GM19467 (cell line): ENCODE results near the gene HELZ.

Experiments
- ATAC-seq: cut with Tn5 transposase; IDR thresholded peaks from one replicate; pipeline ENCODE4 v1.9.1; 2021; ENCODE audit warnings: mild to moderate bottlenecking, moderate library complexity; ENCODE audit not compliant: unreplicated experiment

Gene HELZ

DNA sequence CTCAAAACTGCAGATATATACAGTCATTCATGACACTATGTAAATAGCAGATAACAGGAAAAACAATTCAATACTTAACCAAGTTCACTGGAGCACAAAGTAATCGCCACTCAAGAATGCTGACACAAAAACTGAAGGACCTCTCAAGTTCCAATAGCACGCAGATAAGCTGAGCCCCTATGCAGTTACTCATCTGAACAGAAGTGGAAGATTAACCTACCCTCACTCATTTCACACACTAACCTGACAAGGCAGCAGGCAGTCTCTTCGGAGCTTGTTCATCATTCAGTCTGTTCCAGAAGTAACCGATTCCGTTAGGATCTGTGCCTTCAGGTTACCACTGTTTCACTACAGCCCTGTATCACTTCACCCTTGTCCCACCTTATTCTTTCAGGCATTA is 6.0 kb downstream of the HELZ start:
- ATAC-seq = no peak

DNA sequence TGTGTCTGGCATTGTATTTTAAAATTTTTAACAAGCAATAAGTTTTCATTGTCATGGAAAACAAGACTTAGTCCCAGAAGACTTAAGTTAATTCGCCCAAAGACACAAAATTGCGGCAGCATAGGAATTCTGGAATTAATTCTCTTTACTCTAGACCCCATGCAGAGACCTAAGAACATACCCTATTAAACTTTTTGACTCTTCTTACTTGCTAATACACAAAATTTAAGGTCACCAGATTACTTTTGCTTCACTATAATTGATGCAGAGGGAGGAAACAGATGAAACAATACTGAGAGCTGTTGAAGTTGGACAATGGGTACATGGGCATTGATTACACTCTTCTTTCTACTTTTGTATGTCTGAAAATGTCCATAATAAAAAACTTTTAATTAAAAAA is 12.6 kb downstream of the HELZ start:
- no peak for ATAC-seq

DNA sequence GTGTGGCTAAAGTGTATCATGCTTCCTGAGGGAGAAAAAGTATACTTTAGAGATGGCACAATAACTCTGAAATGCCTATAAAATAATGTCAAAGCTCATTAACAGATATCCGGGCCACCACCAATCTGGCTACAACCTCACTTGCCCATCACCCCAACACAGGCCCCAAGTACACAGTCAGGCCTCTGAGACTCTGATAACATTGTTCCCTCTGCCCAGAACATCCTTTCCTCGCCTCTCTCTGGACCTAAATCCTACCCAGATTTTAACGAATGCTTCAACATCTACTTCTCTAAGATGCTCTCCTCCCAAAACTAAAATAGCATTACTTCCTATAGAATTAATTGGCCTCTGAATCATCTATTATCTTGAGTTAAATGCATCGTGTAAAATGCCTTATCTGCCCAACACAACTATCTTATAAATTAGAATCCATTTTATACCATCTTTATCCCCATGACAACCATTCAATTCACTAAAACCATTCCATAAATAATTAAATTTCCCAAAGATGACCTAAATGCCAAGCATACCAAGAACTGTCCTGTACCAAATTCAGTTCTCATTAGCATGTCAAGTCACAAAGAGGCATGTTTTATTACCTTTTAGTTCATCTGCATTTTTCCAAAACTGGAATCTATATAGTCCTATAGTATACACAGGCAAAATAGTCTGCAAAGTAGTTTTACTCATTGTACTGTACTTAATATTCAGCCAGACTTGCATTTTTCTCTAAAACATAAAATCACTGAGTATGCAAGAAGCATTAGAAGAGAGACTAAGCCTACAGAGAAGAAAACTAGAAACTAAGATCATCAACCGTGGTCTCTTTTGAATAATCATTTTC is 15.7 kb downstream of the HELZ start:
- no peak for ATAC-seq

DNA sequence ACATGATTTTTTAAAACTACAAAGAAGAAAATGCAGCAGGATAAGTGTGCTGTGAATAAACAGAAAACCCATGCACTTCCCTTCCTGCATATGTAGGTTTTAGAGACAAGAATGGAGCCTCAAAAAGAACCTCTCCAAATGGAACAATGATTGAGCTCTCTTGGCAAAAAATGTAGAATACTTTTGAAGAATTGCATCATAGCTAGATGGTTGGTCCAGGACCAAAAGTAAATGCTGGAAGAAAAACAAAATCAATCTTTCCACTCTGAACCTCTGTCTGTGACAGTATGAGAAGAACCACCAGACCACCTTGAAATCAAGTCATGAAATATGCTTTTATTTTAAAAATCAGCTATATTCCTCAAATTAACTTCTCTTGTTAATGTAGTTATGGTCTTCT is 17.5 kb downstream of the HELZ start:
- ATAC-seq = no peak

DNA sequence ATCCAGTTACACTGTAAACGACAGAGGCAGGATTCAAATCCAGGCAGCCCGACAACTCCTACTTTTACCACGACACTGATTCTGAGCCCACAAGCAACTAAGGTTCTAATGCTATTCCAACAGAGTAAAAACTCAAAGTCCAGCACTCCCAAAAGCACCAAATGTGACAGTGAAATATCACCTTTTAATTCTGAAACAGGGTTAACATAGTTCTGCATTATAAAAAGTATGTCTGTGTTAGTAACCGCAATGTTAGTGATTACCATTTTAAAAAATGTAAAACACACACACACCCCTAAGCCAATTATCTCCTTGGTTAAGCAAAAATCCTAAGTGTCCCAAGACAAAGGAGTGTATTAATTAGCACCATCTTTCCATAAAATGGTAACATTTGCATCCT is 19.7 kb downstream of the HELZ start:
- ATAC-seq = no peak

DNA sequence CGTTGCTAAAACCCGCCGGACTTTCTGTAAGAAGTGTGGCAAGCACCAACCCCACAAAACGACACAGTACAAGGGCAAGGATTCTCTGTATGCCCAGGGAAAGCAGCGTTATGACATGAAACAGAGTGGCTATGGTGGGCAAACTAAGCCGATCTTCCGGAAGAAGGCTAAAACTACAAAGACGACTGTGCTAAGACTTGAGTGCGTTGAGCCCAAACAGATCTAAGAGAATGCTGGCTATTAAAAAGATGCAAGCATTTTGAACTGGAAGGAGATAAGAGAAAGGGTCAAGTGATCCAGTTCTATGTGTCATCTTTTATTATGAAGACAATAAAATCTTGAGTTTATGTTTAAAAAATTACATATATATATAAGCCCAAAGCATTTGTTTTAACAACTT is 20.3 kb downstream of the HELZ start:
- no peak for ATAC-seq

DNA sequence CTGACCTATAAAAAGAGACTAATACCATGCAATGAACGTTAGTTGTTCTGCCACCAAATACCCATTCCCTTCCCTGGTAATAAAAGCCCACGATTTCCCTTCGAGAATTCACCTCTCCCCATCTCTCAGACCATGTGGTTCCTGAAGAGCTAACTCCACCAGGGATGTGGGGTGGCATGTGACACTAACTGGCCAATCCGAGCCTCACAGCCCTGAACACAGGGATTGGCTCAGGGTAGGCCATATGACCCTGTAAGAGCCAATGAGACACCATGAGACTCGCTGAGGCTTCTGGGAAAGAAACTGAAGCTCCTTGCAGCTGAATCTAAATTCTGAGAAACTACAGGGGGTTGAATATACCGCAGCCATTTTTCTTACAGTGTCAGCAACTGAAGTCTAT is 21.1 kb downstream of the HELZ start:
- ATAC-seq = no peak

DNA sequence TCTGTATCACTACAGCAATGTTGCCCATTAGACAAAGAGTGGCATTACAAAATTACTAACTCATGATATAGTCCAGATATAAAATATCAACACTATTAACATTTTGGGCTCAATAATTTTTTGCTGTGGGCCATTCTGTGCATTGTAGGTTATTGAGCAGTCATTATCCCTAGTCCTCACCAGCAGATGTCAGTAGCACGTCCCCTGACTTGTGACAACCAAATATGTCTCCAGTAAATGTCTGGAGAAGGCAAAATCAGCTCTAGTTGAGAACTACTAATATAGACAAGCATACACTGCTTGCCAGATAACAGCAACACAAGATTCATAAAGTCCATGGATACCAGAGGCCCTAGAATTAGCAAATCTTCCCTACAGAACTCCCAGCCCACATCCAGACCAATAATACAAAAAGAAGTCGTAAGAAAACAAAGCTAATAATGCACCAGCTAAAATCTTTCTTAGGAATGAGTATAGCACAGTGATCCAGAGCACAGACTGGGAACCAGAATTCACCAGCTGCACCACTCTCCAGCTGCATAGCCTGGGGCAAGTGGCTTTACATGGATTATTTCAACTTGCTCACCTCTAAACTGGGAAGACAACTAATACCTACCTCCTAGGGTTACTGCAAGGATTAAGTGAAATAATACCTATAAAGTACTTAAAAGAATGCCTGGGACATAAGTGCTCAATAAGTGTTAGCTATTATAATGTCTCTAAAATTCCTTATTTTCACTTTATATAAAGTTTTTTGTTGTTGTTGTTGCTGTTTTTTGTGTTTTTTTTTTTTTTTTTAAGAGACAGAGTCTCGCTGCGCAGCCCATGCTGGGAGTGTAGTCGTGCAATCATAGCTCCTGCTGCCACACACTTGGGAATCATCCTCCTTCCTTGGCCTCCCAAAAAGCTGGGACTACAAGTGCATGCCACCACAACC is 23.7 kb downstream of the HELZ start:
- no peak for ATAC-seq

DNA sequence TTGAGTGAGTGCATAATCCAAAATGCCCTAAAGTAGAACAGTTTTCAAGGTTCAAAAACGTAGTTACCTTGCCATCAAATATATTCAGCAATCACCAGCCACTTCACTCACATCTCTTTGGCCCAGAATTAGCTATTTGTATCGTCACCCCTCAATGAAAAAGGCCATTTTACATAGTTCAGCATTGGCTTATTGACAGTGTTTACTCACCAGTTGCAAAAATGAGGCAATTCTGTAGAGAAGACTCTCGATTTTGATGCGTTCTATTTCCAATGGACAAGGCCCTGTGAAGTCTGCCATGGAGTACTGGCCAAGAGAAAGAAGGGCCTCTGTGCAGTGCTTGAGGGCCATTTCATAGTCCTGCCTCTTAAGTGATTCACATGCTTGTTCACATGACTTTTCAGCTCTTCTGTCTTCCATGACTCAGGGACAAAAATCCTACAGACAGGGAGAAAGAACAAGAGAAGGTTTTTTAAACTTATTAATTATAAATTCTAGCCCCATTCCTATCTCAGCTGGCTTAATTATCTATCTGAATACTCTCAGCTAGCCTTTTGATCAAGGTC is 26.5 kb downstream of the HELZ start:
- ATAC-seq = no peak

DNA sequence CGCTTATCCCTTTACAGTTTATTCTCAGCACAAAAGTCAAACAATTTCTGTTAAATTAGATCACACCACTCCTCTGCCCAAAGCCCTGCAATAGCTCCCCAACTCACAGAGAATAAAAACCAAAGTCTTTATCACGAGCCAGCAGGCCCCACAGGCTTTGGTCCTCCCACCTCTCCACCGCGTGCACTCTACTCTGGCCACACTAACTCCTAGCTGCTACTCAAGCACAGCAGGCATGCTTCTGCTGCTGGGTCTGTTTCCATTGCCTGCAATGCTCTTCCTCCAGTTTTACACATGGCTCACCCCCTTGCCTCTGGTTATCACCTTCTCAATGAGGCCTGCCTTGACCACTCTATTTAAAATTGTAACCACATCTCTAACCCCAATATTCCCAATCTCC is 27.6 kb downstream of the HELZ start:
- no peak for ATAC-seq

DNA sequence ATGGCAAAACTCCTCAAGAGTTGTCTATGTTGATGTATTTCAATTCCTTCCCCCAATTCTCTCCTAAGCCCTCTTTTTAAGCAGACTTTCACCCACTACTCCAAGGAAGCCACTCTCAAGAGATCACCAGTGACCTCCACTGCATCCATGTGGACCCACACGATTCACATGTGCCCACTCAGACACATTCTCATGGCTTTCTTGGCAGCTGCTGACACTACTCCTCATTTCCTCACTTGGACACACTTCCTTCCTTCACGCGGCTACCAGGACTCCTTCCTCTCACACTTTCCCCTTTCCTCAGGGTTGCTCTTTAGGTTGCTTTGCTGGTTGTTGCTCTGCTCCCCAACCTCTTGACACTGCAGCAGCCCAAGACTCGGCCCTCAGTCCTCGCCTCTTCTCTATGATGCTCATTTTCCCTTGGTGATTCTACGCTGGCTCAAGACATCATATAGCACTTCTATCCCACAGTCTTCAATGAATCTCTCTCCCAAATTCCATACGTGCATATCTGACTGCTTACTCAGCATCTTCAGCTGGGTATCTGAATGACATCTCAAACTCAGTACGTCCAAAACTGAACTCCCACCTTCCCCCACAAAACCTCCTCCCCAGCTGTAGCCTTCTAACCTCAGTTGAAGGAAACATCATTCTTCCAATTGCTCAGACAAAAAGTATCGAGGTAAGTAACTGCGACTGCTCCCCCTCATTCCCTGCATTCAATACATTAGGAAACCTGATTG is 28.2 kb downstream of the HELZ start:
- ATAC-seq = no peak

DNA sequence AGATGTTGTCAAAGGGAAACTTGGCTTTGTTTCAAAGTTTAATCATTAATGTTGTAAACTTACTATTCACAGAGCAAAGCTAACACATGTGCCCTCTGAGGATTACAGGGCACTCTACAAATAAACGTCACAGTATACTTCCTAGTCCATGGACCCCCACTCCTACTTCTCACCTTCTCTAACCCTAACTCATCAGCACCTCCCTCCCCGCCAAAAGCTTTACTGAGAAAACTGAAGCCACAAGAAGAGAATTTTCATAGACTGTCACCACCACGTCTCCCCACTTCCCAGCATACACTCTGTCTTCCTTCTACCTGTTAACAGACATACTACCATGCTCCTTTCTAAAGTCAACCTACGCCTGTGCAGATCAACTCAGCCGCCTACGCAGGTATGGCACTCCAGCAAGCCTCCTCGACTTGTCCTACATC is 29.0 kb downstream of the HELZ start:
- no peak for ATAC-seq

DNA sequence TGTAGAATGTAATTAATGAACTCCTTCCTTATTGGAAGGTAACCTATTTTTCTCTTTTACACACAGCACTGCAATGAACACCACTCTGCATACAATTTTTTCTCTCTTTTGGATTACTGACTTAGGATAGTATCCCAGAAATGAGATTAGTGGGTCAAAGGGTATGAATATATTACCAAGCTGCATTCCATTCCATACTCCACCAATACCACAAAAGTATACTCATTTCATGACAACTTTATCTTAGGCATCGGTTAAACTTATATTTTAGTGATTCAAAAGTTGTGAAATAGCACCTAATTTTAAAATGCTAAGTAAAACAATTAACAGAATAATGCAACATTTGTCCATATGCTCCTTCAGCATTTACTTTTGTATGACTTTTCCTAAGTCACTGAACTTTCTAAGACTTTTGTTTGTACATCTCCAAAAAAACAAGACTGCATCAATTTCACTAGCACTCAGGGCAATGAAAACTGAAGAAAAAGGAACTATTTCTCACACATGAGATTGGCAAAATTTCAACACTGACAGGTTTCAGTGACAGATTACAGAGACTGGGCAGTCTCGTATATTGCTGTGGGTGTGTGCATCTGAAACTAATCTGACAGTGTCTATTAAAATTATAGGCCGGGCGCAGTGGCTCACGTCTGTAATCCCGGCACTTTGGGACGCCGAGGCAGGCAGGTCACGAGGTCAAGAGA is 32.1 kb downstream of the HELZ start:
- ATAC-seq = no peak

DNA sequence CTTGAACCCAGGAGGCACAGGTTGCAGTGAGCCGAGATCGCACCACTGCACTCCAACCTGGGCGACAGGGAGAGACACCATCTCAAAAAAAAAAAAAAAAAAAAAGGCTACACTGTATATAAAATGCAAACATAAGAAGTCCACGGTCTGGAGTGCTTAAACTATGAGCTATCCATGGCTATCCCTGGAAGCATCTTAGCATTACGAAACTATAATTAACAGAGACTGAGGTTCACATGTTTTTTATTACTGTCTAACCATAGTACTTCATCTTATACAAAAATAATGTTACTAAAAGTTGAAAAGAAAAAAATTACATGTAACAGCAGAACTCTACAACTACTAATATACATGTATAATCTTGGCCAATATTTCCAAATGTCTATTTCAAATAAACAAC is 32.8 kb downstream of the HELZ start:
- no peak for ATAC-seq

DNA sequence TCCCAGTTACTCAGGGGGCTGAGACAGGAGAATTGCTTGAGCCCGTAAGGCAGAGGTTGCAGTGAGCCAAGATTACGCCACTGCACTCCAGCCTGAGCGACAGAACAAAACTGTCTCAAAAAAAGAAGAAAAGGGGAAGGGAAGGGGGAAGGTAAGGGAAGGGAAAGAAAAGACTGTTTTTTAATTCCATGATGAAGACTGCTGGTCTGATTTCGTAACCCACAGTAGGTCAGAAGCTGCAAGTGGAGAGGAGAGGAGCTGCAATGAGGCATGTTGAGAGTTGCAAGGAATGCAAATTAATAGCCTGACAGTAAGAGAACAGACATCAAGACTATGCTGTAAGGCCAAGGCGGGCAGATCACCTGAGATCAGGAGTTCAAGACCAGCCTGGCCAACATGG is 33.3 kb downstream of the HELZ start:
- no peak for ATAC-seq

DNA sequence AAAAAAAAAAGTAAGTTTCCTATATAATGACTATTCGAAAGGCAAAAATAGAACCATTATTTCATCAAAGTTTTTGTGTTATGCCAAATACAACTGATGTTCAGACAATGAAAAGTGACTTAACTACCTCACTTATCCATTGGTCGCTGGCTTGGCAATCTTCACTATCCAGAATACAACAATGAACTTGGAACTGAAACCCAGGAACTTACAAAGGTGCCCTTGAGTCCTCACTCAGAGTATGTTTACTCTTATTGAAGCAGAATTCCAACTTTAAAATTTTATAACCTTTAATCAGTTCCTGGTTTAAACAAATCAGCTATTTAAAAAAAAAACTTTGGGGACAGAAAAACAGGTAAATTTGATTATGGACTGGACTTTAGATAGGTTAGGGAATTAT is 34.1 kb downstream of the HELZ start:
- no peak for ATAC-seq

DNA sequence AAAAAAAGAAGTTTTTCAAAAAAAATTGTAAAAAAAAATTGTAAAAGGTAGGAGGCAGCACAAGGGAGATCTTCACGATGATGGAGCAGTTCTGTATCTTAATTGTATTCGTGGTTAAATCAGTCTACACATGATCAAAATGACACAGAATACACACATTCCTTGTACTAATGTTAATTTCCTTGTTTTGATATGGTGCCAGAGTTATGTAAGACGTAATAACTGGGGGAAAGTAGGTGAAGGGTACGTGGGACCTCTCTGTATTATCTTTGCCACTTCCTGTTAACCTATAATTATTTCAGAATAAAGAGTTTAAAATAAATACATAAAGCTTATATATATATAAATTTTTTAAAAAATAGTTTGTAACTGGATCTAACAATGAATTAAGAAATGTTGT is 36.8 kb downstream of the HELZ start:
- no peak for ATAC-seq

DNA sequence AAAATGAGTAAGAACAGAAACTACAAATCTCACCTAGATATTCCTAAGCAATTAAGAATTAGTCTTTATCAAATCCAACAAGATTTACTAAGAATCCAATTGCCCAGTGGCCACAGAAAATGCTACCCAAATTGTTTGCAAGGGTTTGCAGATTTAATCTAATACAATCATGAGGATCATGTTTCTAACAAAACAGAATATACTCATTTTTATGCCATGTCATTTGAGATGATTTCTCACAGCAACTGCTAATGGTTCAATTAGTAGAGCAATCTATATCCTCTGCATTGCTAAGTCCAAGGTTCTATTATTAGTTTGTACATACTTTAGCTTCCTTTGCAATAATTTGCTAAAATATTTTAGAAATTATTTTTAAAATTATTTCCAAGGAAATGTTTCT is 41.2 kb downstream of the HELZ start:
- ATAC-seq = no peak

DNA sequence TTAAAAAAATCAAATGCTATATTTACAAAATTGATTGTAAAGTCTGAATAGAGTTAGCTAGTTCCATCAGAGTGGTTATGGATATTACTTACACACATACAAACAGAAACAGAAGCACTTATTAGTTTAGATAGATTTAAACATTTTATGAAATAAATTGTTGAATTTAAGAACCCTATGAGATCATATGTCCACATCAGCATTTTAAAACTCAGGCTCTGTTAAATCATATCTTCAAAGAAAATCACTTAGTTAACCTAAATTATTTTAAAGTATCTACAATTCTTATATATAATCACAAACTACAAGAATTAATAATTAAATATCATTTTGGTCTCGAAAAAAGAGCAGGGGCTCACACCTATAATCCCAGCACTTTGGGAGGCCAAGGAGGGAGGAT is 42.5 kb downstream of the HELZ start:
- no peak for ATAC-seq

DNA sequence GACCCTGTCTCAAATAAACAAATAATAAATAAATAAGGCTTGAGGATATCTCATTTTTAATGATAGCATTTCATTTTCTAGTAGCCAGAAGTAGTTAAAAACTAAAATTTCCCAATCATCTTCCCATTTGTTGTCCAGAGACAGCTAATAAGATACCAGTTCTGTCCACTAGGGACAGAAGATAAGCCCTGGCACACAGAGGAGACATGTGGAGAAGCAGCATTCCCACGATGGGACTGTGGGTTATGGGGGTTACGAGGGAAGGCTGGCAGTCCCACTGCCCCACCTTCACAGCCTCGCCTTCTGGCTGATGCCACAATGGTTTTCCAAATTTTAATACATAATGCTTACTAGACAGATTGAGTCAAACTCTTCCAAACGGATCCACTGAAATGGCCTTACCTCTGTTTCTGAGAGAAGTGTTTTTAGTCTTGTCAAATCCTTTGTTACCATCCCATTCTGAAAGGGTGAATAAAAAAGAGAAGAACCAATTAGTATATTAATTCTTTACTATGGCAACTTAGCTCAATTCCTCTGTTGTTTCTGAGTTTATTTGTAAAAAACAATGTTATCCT is 44.2 kb downstream of the HELZ start:
- ATAC-seq = no peak
